ENCODE results near the gene KRTAP10-8.
"Not testable (repeated sequence)": the region's sequence is repeated elsewhere in the genome, so short reads cannot be mapped to it uniquely, and the experiment has no call there.

Gene KRTAP10-8

GRCh38 chr21:44628707-44629391 is 17.0 kb downstream of the KRTAP10-8 start:
- no peaks in the 10 kb centered on the region for H3K36me3 ChIP-seq (ENCODE audit: insufficient read depth, low read length)
- no peak overlapping the region for H3K9ac ChIP-seq (ENCODE audit: low read depth, low read length)
- H3K9me3 ChIP-seq (ENCODE audit: control insufficient read depth, insufficient read depth, low read length), result peaks cover 11% of the 10 kb centered on the region
- no peaks in the 10 kb centered on the region for H3K4me1 ChIP-seq (ENCODE audit: insufficient read depth, low read length)

GRCh38 chr21:44630440-44630839 is 18.6 kb downstream of the KRTAP10-8 start:
- no peaks in the 10 kb centered on the region for H3K36me3 ChIP-seq (ENCODE audit: insufficient read depth, low read length)
- H3K9me3 ChIP-seq (ENCODE audit: control insufficient read depth, insufficient read depth, low read length), result peaks cover 8% of the 10 kb centered on the region

GRCh38 chr21:44632067-44632466 is 20.2 kb downstream of the KRTAP10-8 start:
- Histone ChIP-seq H3K9me3 (ENCODE audit: control insufficient read depth, insufficient read depth, low read length) (peaks cover 8% of the 10 kb centered on the region), H3K4me1 (ENCODE audit: insufficient read depth, low read length) (peaks cover 3% of the 10 kb centered on the region; the same call in 1 of the 2 replicates), H3K36me3 (ENCODE audit: insufficient read depth, low read length) (no peaks in the 10 kb centered on the region), H3K9ac (ENCODE audit: low read depth, low read length) (no peak overlapping the region)

More at GRCh38 chr21:44630440-44630839, 18.6 kb downstream of the KRTAP10-8 start:
- Histone ChIP-seq H3K4me1 (ENCODE audit: insufficient read depth, low read length) (no peaks in the 10 kb centered on the region), H3K9ac (ENCODE audit: low read depth, low read length) (no peak overlapping the region)

DNA sequence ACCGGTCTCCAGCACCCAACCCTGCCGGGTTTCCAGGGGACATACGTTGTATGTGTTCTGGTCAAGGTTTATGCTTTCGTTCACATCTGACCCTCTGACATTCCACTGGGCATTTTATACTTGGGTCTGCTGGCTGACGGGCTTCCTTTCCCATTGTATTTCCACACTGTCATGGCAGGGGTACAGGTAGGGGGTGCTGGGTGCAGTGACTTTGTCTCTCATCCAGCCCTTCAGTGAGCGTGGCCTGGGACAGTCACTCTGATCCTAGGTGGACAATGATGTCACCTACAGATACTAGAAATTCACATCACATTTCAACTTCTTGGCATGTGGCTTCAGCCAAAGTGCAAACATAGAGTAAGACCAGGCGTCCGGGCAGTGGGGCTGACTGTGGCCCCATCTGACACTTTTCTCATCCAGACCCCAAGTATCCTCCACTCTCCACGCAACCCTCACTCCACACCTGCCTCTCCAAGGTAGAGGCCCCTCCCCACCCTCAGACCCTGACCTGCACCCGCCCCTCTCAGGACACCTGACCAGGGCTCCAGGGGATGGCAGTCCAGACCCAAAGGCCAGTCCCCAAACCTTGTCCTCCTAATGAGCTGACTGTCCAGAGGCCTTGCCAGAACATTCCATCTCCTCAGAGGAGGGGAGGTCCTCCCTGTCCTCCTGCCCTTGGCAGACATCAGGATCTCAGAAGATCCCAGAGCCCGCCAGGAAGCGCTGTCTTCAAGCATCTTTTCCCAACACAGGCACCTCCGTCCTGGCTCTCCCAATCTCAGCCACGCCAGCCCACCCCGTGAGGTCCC is 24.5 kb downstream of the KRTAP10-8 start:
- Histone ChIP-seq H3K9ac (ENCODE audit: low read depth, low read length) (no peak overlapping the region), H3K9me3 (ENCODE audit: control insufficient read depth, insufficient read depth, low read length) (peaks cover 15% of the 10 kb centered on the region), H3K4me1 (ENCODE audit: insufficient read depth, low read length) (peaks cover 8% of the 10 kb centered on the region; the same call in 1 of the 2 replicates), H3K36me3 (ENCODE audit: insufficient read depth, low read length) (no peaks in the 10 kb centered on the region)

DNA sequence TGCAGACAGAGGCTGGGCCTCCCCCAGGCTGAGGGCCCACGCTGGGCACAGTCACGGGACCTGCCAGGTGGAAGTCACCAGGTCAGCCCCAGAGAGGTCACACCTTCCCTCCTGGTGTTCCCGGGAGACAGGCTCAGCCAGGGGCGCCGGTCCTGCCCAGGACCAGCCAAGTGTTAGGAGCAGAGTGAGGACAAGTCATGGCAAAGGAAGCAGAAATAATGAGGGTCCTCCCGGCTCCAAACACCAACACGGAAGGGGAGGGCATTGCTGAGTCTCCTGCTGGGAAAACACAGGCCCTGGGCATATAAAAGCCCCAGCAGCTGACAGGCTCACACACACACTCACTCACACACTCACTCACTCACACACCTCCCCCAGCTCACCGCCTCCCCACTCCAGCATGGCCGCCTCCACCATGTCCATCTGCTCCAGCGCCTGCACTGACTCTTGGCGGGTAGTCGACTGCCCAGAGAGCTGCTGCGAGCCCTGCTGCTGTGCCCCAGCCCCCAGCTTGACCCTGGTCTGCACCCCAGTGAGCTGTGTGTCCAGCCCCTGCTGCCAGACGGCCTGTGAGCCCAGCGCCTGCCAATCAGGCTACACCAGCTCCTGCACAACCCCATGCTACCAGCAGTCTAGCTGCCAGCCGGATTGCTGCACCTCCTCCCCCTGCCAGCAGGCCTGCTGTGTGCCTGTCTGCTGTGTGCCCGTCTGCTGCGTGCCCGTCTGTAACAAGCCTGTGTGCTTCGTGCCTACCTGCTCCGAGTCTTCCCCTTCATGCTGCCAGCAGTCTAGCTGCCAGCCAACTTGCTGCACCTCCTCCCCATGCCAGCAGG is 25.4 kb downstream of the KRTAP10-8 start, which contains the start of gene KRTAP10-10:
Gene KRTAP10-10 (plus strand): TSS at position 339 of the 833 bp plus-strand sequence. CDS start 62 bp downstream, at position 401.
- no peak within 1 kb of the TSS for H3K9ac ChIP-seq (ENCODE audit: low read depth, low read length)
- H3K36me3 ChIP-seq (ENCODE audit: insufficient read depth, low read length), result no peaks in the 10 kb centered on the region
- peaks cover 8% of the 10 kb centered on the region; the same call in 1 of the 2 replicates for H3K4me1 ChIP-seq (ENCODE audit: insufficient read depth, low read length)
- H3K9me3 ChIP-seq (ENCODE audit: control insufficient read depth, insufficient read depth, low read length), result peaks cover 10% of the 10 kb centered on the region; the same call in 1 of the 2 replicates

- not testable (repeated sequence) for H3K36me3 ChIP-seq (ENCODE audit: insufficient read depth, low read length); H3K9ac ChIP-seq (ENCODE audit: low read depth, low read length); H3K4me1 ChIP-seq (ENCODE audit: insufficient read depth, low read length)
- H3K9me3 ChIP-seq (ENCODE audit: control insufficient read depth, insufficient read depth, low read length), result peaks cover 10% of the 10 kb centered on the region; the same call in 1 of the 2 replicates
Observed at GRCh38 chr21:44637851-44638348, 26.0 kb downstream of the KRTAP10-8 start.

DNA sequence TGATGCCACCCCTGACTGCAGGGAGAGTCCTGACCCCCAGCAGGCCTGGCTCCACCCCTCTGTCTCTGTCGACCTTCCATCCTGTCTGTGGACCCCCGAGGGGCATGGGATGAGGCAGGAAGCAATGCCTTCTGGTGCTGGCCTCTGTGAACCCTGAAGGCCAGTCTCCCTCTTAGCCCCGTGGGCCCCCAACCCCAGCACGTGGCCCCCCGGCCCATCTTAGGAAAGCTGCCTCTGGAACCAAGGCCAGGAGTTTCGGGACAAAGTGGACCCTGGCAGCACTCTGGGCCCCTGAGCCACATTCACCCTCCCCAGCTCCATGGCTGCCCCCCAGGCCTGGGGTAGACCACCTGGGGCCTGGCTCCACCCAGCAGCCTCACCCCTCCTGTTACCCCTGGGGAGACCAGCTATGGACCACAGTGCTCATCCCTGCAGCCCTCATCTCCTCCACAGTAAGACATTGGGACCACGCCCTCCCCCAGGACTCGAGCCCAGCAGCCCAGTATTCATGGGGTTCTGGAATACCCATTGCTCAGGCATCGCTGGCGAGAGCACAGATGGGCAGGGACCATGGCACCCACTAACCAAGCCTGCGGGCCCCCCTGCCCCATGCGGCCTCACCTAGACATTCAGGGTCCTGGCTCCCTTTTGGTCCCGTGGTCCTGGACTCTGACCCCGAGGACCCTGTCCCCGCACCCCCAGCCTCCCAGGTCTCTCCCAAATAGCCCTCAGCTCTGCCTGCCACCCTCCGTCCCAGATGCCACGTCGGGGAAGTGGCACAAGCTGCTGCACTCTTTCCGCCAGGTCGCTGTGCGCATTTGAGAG is 26.8 kb downstream of the KRTAP10-8 start:
- H3K9ac ChIP-seq (ENCODE audit: low read depth, low read length); H3K4me1 ChIP-seq (ENCODE audit: insufficient read depth, low read length); H3K36me3 ChIP-seq (ENCODE audit: insufficient read depth, low read length): not testable (repeated sequence)
- peaks cover 10% of the 10 kb centered on the region; the same call in 1 of the 2 replicates for H3K9me3 ChIP-seq (ENCODE audit: control insufficient read depth, insufficient read depth, low read length)

DNA sequence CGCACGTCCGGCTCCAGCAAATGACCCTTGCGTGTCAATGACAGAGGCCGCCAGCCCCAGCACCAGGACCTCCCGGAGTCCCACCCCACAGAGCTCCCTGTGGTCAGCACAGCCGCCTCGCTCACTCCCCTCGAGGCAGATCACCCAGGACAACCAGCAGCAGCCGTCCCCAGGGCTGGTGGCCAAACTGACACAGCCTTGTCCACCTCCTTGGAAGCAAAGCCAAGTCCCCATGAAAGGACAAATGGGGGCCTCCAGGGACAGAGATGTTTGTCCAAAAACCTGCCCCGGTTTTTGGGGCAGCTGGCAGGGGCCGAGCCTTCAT is 27.4 kb downstream of the KRTAP10-8 start:
- Histone ChIP-seq H3K4me1 (ENCODE audit: insufficient read depth, low read length) (peaks cover 8% of the 10 kb centered on the region; the same call in 1 of the 2 replicates), H3K36me3 (ENCODE audit: insufficient read depth, low read length) (no peaks in the 10 kb centered on the region), H3K9ac (ENCODE audit: low read depth, low read length) (no peak overlapping the region), H3K9me3 (ENCODE audit: control insufficient read depth, insufficient read depth, low read length) (peaks cover 14% of the 10 kb centered on the region; the same call in 1 of the 2 replicates)

DNA sequence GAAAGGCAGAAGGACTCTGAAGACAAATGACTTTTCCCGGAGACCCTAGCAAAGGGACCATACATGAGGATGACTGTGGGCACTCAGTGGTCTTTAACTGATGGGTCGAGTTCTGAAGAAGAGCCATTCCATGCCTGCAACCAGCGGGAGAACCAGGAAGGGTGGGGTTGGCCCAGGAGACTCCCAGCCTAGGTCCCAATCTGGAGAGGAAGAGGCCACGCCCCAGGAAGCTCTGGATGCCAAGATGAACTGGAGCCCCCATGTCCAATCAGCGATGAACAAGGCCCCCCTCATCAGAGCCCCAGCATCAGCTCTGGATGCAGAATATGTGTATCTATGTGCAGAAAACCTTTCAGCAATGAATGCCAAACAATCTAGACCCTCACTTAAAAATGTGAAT is 28.9 kb downstream of the KRTAP10-8 start:
- H3K36me3 ChIP-seq (ENCODE audit: insufficient read depth, low read length), result no peaks in the 10 kb centered on the region
- H3K9me3 ChIP-seq (ENCODE audit: control insufficient read depth, insufficient read depth, low read length), result peaks cover 18% of the 10 kb centered on the region
- peaks cover 8% of the 10 kb centered on the region; the same call in 1 of the 2 replicates for H3K4me1 ChIP-seq (ENCODE audit: insufficient read depth, low read length)
- no peak overlapping the region for H3K9ac ChIP-seq (ENCODE audit: low read depth, low read length)

- H3K4me1 ChIP-seq (ENCODE audit: insufficient read depth, low read length), result no peaks in the 10 kb centered on the region
- no peaks in the 10 kb centered on the region for H3K36me3 ChIP-seq (ENCODE audit: insufficient read depth, low read length)
- H3K9ac ChIP-seq (ENCODE audit: low read depth, low read length), result no peak overlapping the region
- H3K9me3 ChIP-seq (ENCODE audit: control insufficient read depth, insufficient read depth, low read length), result peaks cover 18% of the 10 kb centered on the region
Observed at GRCh38 chr21:44643741-44644310, 31.9 kb downstream of the KRTAP10-8 start.

- H3K4me1 ChIP-seq (ENCODE audit: insufficient read depth, low read length), result no peaks in the 10 kb centered on the region
- H3K36me3 ChIP-seq (ENCODE audit: insufficient read depth, low read length), result no peaks in the 10 kb centered on the region
- peaks cover 18% of the 10 kb centered on the region for H3K9me3 ChIP-seq (ENCODE audit: control insufficient read depth, insufficient read depth, low read length)
- H3K9ac ChIP-seq (ENCODE audit: low read depth, low read length), result no peak overlapping the region
Observed at GRCh38 chr21:44644878-44645277, 33.0 kb downstream of the KRTAP10-8 start.

DNA sequence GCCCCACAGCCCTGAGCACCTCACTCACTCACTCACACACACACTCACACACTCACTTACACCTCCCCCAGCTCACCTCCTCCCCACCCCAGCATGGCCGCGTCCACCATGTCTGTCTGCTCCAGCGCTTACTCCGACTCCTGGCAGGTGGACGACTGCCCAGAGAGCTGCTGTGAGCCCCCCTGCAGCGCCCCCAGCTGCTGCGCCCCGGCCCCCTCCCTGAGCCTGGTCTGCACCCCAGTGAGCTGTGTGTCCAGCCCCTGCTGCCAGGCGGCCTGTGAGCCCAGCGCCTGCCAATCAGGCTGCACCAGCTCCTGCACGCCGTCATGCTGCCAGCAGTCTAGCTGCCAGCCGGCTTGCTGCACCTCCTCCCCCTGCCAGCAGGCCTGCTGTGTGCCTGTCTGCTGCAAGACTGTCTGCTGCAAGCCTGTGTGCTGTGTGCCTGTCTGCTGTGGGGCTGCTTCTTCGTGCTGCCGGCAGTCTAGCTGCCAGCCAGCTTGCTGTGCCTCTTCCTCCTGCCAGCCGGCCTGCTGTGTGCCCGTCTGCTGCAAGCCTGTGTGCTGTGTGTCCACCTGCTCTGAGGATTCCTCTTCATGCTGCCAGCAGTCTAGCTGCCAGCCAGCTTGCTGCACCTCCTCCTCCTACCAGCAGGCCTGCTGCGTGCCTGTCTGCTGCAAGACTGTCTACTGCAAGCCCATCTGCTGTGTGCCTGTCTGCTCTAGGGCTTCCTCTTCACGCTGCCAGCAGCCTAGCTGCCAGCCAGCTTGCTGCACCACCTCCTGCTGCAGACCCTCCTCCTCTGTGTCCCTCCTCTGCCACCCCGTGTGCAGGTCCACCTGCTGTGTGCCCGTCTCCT is 34.7 kb downstream of the KRTAP10-8 start, which contains the start of gene KRTAP10-11:
Gene KRTAP10-11 (plus strand): TSS at position 49 of the 856 bp plus-strand sequence. CDS start 45 bp downstream, at position 94.
- not testable (repeated sequence) for H3K4me1 ChIP-seq (ENCODE audit: insufficient read depth, low read length); H3K36me3 ChIP-seq (ENCODE audit: insufficient read depth, low read length); H3K9ac ChIP-seq (ENCODE audit: low read depth, low read length); H3K9me3 ChIP-seq (ENCODE audit: control insufficient read depth, insufficient read depth, low read length)

Data from ES-I3 (cell line).